Retinal pigment epithelial cell (primary cell): ENCODE data around the gene TMEM132C.

Source experiments
- DNase-seq: peaks from one replicate; pipeline ENCODE4 v3.0.0-alpha.2; 2010; ENCODE audit warnings: low read depth
- H3K4me3 ChIP-seq: 2 replicates; pipeline ENCODE4 v1.5.1; 2011; ENCODE audit warnings: mild to moderate bottlenecking, low read length, control low read depth, moderate library complexity
- TF ChIP-seq, protein P1 (sequence below): conservative IDR thresholded peaks from 2 replicates; pipeline ENCODE4 v1.5.1; 2011; ENCODE audit warnings: low read depth, low read length, control low read depth, inconsistent platforms

TMEM132C gene

GRCh38 chr12:128383357-128383937 lies 116.5 kb downstream of the TMEM132C start:
- no peak overlapping the region for H3K4me3 ChIP-seq
- DNase-seq, result no peak
- TF ChIP-seq, protein P1, sequence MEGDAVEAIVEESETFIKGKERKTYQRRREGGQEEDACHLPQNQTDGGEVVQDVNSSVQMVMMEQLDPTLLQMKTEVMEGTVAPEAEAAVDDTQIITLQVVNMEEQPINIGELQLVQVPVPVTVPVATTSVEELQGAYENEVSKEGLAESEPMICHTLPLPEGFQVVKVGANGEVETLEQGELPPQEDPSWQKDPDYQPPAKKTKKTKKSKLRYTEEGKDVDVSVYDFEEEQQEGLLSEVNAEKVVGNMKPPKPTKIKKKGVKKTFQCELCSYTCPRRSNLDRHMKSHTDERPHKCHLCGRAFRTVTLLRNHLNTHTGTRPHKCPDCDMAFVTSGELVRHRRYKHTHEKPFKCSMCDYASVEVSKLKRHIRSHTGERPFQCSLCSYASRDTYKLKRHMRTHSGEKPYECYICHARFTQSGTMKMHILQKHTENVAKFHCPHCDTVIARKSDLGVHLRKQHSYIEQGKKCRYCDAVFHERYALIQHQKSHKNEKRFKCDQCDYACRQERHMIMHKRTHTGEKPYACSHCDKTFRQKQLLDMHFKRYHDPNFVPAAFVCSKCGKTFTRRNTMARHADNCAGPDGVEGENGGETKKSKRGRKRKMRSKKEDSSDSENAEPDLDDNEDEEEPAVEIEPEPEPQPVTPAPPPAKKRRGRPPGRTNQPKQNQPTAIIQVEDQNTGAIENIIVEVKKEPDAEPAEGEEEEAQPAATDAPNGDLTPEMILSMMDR, result no peak

DNA sequence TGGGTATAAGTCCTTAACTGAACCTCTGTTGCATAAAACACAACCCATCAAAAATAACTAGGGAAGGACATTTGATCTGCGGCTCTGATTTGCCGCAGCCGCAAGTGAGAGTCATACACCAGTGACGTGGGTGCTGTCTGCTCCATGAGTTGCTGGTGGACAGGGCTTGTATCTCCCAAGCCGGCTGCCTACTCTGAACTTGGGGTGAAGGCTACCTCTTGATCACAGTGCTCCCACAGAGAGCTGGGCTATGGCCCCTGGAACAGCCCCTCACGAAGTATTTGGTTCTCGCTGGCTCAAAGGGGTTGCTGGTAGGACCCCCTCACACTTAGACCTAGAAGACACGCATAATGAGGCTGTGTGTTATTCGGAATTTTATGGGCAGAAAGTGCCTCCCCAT lies 118.8 kb downstream of the TMEM132C start:
- no peak overlapping the region for H3K4me3 ChIP-seq
- no peak for DNase-seq
- TF ChIP-seq, protein P1, result no peak

DNA sequence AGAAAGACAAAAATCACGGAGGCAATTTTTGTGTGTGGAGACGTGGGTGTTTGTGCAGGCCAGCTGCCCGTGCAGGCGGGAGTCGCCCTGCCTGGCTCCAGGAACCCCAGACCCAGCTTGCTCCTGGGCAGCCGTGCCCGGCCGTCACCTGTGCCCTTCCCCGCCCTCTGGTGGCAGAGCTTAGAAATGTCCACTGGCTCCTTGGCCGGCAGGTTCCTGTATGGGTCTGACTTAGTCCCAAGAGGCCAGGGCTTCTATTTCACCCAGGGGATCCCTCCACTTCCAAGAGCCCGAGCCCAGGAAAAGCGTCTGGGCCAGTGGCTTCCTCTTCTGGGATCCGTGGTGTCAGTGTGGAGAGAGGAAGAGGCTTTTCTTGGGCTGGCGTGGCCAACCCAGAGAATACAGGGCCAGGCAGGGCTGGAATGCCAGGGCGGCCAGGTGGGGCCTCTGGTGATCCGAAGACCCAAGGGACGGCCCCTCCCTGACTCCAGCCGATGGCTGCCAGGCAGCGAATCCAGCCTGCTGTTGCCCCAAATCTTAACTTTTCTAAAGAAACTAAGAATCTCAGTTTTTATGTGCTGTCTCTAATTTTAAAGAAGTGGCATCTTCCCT lies 120.9 kb downstream of the TMEM132C start:
- TF ChIP-seq, protein P1, result peak; percentile 7
- no peak for DNase-seq

GRCh38 chr12:128388461-128389000 lies 121.6 kb downstream of the TMEM132C start:
- H3K4me3 ChIP-seq, result no peak overlapping the region
- DNase-seq, result no peak
- TF ChIP-seq, protein P1, result no peak

More for the DNA sequence above, 120.9 kb downstream of the TMEM132C start:
- no peak overlapping the region for H3K4me3 ChIP-seq

- no peak overlapping the region for H3K4me3 ChIP-seq
- no peak for DNase-seq
- TF ChIP-seq, protein P1, result no peak
Measured at GRCh38 chr12:128393346-128393745, 126.4 kb downstream of the TMEM132C start.

- TF ChIP-seq, protein P1, result no peak
- no peak for DNase-seq
- no peak overlapping the region for H3K4me3 ChIP-seq
Measured at GRCh38 chr12:128394137-128394536, 127.2 kb downstream of the TMEM132C start.

DNA sequence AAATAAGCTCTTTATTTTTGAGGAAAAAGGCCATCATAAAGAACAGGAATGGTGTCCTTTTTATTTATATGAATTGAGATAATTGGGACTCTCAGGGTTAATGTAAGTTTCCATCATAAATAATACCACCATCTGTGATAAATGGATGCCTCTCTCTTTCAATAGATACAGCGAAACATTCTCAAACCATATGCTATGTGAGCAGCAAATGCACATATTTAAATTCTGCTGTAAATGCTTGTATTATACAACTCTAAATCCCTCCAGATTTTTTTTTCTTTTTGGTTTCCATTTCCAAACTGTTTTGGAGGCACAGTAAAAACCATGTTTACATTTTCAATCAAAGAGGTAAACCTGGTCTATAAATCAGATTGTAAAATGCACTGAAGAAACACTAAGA lies 132.3 kb downstream of the TMEM132C start:
- no peak overlapping the region for H3K4me3 ChIP-seq
- no peak for DNase-seq
- TF ChIP-seq, protein P1, result no peak
